Stimulated activated CD4-positive, alpha-beta T cell treated with anti-CD3 and anti-CD28 coated beads, Interleukin-2, amount 100 ng/mL, for 4 hours (primary cell): ENCODE data around the gene DCBLD2.

ENCODE experiments used
- DNase-seq: peaks from one replicate; pipeline ENCODE4 v3.0.0-alpha.2; 2020; ENCODE audit warnings: low read depth

The DCBLD2 gene

DNA sequence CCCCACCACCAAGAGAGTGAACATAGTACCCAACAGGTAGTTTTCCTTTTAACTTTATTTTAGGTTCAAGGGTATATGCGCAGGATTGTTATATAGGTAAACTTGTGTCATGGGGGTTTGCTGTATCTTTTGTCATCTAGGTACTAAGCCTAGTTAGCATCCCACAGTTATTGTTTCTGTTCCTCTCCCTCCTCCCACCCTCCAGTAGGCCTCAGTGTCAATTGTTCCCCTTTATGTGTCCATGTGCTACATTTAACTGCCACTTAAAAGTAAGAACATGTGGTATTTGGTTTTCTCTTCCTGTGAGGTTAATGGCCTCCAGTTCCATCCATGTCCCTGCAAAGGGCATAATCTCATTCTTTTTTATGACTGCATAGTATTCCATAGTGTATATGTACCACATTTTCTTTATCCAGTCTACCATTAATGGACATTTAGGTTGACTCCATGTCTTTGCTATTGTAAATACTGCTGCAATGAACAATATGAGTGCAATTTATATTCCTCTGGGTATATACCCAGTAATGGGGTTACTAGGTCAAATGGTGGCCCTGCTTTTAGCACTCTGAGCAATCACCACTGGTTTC, 72.2 kb downstream of the DCBLD2 start:
- no peak for DNase-seq

DNA sequence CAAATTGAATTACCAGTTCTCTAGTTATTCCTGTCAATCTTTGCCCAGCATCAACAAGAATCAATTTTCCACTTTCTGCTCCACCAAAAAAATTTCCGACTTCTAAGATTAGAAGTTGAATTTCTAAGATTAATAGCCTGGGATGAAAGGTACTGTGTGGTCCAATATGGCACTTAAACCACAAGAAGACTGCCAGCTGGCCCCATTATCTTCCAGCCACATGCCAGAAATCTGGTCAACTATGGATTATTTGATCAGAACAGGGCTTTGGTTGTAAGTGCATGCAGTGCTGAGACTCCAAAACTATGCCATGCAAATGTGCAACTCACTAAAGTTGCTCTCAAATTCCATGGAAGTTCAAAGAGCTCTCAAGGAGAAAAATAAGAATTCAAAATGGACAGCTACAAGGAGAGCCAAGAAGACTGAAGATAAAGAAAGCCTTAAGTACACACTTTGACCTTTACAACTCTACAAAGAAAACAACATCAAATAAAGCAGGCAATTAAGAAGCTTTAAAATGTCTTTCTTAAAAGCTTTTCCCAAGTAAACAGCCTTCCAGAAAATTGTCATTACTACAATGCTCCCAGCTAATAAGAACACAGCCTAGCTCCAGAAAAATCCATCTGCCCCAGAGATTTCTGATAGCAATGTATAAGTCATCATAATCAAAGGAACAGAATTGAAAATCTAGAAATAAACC, 74.1 kb downstream of the DCBLD2 start:
- DNase-seq, result no peak

DNA sequence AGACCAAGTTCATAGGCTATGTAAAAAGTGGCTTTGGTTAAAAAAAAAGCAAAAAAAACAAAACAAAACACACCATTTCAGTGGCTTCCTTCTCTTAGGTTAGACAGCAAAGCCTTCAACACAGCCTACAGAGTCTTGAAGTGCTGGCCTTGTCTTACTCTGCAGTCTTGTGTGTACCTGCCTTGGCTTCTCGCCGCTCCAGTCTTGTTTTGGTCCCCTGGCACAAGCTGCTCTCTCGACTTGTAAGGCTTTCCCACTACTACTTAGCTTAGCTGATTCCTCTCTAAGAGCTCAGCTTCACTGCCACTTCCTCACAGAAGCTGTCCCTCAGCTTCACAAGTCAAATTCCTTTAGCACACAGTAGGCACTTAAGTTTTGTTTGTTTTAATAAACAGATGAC, 75.4 kb downstream of the DCBLD2 start:
- DNase-seq, result no peak

DNA sequence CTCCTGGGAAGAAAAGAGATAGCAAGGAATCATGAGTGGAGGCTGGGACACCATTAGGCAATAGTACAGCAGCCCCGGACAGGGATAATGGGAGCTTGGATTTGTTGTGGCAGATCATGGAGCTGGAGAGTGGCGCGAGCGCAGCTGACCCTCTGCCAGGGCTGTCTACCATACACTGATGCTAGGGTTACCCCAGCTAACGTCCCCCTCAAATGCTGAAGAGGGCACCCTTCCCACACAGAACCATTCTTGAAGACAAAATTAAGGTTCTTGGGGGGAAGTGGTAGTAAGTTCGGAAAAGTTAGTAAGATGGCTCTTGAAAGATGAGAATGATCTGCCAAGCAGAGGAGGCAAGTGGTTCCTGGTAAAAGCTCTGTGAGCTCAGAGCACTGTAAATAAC, 77.2 kb downstream of the DCBLD2 start:
- DNase-seq, result no peak

DNA sequence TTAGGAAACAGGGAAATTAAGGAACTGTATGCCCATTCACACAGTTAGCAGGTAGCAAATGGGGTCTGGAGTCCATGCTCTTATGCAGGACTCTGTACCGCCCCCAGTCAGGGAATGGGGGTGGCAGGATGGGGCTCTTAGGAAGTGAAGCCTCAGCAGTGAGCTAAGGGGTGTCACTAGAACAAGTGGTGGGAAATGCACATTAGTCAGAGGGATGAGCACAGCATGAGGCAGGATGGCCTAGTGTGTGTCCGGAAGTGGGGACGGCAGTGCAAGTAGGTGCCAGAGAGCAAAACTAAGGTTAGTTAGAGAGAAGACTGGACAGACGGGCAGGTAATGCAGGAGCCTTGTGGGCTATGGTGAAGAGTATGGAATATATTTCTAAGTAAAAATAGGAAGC, 77.7 kb downstream of the DCBLD2 start:
- DNase-seq, result no peak

DNA sequence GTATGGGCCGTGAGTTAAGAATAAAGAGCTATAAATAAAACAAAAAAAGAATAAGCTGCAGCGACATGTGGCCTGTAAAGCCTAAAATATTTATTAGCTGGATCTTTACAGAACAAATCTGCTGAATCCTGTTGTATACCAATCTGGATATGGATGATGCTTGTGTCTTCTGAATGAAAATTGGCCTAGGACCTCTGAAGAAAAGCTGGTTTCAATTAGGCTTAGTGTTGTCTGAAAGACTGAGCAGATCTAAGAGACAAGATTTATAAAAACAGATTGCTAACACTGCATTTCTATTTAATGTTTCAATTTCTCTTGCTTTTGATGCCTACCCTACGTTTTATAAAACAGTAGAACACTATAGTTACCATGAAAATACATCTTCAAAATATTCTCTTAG, 80.4 kb downstream of the DCBLD2 start:
- no peak for DNase-seq

DNA sequence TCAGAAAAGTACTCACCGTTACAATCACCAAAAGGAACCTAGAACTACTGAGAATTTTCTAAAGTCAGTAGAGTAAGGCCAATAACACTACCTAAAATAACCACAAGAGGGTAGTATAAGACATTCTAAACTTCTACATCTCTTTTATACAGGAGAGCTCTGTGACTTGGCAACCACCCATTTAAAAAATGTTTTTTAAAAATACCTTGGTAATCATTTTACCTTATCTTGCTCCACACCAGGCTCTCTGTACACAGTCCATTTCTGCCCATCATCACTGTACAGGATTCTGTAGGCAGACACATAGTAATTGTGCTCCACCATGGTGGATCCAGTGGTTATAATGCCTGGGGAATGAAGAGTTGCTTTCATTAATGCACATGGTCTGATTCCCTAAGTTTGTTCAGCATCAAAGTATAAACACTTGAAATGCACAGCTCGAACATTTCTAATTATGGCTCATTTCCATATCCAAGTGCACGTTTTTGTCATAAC, 83.9 kb downstream of the DCBLD2 start:
- DNase-seq, result no peak

- DNase-seq, result no peak
Measured at GRCh38 chr3:98814817-98815420, 86.6 kb downstream of the DCBLD2 start.

- DNase-seq, result no peak
Measured at GRCh38 chr3:98812851-98813374, 88.6 kb downstream of the DCBLD2 start.

DNA sequence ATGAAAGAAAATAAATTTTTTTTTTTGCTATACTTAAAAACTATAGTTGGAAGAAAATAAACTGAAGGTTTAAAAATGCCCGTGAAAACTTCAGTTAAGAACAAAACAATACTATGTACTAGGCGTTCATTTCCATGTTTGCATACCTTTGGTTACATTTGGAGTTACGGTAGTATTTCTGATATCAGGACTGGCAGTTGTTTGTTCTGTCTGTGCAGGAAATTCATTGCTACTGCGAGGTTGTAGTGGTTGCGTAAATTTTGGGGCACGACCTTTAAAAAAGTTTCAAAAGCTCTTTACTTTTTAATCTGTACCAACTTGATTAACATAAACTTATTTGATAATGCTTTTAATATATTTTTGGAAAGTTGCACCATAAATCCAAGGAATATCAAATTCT, 90.4 kb downstream of the DCBLD2 start:
- no peak for DNase-seq

GRCh38 chr3:98809557-98809956, 91.9 kb downstream of the DCBLD2 start:
- DNase-seq, result no peak

GRCh38 chr3:98808071-98808470, 93.4 kb downstream of the DCBLD2 start:
- no peak for DNase-seq

- no peak for DNase-seq
Measured at GRCh38 chr3:98807561-98807960, 93.9 kb downstream of the DCBLD2 start.

DNA sequence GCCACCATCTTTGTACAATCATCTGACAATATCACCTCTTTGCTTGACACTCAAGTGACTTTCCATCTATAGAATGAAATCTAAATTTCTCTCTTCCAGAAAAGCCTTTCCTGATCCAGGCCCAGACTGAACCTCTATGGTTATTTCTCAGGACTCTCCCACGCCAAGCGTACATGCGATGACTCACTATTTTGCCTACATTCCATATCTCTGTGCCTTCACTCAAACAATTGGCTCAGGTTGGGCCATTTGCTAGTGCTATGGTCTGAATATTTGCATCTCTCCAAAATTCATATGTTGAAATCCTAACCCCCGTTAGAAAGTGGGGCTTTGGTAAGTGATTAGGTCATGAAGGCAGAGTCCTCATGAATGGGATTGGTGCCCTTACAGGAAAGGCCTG, 94.5 kb downstream of the DCBLD2 start:
- DNase-seq, result no peak

- DNase-seq, result no peak
Measured at GRCh38 chr3:98806521-98806920, 95.0 kb downstream of the DCBLD2 start.

DNA sequence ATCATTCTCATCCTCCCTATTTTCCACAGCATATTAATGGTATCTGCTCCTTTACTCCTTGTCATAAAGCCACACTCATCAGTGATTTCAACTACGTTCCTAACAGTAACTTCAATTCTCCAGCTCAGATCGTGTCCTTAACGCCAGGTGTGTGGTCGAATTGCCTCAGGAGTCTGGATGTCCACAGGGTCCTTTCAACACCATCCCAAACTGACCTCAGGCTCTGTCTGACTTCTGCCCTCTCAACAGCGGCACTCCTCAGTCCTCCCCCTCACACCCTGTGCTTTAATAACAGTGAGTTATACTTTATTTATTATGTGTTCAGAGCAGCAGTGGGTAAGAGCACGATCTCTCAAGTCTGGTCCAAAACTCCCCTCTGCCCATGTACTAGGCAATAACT, 95.9 kb downstream of the DCBLD2 start:
- DNase-seq, result no peak

DNA sequence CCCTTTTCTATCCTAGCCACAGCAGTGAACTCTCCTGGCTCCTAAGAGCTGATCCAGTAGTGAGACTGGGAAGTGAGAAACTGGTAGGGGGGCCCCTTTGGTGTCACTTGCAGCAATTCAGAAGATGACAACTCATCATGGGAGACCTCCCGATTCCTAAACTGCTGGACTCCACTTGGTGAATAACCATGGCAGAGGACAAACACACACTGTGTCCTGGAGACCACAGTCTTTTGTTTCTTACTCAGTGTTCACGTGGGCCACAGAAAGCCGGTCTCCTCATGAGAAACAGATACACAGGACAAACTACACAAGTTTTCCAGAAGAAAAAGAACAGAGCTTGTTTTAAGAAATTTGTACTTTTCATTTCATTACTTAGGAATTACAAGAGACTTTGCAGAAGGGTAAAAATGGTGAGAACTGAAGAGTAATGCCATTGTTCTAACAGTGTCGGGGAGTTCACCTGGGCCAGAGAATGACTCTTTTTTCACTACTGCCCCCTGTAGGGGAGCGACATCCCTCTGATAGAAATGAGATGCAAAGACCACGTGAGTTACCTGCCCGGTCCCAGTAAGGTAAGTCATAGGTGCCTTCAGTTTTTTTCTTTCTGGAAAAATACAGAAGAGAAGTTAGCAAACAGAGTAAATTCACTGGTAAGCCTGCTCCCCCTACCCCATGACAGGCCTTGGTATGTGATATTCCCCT, 100.3 kb downstream of the DCBLD2 start:
- no peak for DNase-seq

DNA sequence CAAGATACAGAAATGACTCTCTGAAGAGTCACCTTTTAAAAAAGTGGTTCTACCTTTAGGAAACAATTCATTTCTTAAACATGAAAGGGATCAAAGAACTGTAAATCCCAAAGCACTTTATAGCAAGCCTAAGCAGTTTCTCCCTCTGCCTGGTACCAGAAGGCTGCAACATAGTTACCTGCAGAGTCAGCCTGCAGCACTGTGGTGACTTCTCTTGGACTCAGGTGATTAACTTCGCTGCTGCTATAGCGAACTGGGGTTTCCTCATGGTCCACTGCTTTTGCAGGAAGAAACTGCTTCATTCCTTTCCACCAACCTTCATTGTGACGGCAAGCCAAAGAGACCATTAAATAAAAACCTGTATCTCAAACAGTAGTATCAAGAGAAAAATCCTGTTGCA, 101.1 kb downstream of the DCBLD2 start:
- DNase-seq, result no peak

DNA sequence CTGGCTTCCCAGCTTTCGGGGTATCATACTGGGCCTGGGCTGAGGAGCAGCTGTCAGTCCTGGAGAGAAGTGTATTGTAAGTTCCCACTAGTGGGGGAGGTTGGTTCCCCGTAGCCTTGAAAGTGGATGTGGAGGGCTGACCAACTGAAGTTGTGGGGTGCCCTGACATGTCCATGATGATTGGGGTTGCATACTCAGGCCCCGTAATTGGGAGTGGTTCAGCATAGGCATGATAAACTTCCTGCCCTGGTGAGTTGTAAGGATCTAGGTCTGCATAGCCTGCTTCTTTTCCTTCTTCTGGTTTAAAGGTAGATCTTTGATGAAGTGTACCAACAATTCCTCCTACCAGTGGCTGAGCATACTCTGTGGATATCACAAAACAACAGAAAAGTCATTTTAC, 102.0 kb downstream of the DCBLD2 start:
- DNase-seq, result no peak

DNA sequence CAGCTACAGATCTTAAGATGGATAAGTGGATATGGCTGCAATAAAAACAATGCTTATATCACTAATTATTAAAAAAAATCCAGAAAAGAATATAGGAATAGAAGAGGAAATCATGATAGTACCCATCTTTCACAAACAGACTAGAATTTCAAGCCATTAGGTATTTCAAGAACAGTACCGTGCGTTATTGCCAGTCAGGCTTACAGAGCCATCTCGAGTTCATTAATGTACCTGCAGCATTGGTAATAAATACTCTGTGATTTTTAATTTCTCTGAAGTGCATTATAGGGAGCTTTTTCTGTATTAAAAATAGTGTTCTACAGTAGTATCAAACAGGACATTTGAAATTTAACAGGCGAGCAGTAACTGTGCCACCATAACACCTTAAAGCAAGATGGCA, 102.7 kb downstream of the DCBLD2 start:
- DNase-seq, result no peak

DNA sequence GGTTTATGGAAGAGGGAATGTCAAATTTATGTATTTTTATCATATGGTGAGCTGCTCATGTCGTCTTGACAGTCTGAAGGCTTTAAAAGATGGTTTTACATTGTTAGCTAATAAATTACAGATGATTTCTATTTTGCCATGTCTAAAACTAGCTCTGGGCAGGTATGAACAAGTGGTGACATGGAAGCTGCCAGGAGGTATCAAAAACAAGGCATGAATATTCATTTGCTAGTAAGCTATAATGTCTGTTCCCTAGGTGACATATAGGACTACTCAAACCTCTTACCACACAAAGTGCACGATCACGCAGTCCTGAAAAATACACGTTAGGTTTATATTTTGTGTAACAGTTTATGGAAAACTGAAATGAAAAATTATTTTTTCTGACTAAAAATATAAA, 103.6 kb downstream of the DCBLD2 start:
- DNase-seq, result no peak

DNA sequence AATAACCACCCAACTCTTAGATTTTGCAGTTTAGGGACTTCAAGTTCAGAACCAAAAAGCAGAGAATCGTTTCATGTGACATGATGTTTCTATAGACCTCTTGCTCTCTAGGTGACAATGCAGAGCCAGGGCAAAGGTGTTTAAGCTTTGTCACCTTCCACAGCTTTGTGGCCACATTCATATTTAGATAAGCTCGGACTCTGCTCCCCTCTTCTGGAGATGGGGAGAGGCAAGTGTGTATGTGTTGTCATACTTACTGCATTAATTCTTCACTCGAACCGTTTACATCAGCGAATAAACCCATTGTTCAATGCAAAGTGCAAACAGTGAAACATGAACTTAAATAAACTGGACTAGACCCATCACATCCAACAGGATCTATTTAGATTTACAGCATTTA, 105.2 kb downstream of the DCBLD2 start:
- DNase-seq, result no peak

DNA sequence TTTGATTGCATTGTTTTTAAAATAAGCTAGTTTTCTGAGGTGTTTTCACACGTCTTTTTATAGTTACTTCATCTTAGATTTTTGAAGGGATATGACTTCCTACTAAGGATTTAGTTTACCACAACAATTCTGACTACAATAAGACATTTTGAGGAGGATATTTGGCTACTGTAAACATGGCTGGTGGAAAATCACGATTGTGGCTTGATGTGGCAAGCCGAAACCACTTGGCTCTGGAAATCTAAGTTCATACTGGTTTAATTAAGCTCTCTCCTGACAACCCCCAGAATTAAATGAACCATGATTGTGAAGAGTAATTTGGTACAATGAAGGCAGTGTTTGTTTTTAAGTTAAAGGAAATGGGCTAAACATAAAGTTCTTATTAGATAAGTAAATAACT, 107.5 kb downstream of the DCBLD2 start:
- DNase-seq, result no peak
